ENCODE results near the gene EEFSEC.

Gene EEFSEC

GRCh38 chr3:128453501-128454309 lies 300.4 kb downstream of the EEFSEC start:
- Histone ChIP-seq H2AFZ (ENCODE audit: low read length) (no peak overlapping the region), H3K9me3 (replicated peaks; ENCODE audit: insufficient read depth, low read length) (no peaks in the 10 kb centered on the region), H3K4me3 (ENCODE audit: low read length) (no peak overlapping the region), H3K4me2 (ENCODE audit: low read depth, low read length) (no peak overlapping the region), H3K79me2 (ENCODE audit: low read length) (no peaks in the 10 kb centered on the region), H3K4me1 (ENCODE audit: low read length) (no peaks in the 10 kb centered on the region), H3F3A (ENCODE audit: insufficient read depth, low read length) (no peaks in the 10 kb centered on the region), H3K27ac (ENCODE audit: low read length) (no peak overlapping the region), H3K36me3 (replicated peaks; ENCODE audit: insufficient read depth, low read length) (no peaks in the 10 kb centered on the region), H3K9me2 (replicated peaks; ENCODE audit: insufficient read depth, low read length) (no peaks in the 10 kb centered on the region), H3K9ac (ENCODE audit: low read length) (no peak overlapping the region), H4K20me1 (ENCODE audit: insufficient read depth, low read length) (no peaks in the 10 kb centered on the region), H3K27me3 (replicated peaks; ENCODE audit: insufficient read depth, low read length) (peaks cover 88% of the 10 kb centered on the region)
- DNase-seq = no peak
- no peak for TF ChIP-seq CTCF (IDR thresholded peaks at IDR 0.05; ENCODE audit: low read length)
- no peak for TF ChIP-seq EZH2 (optimal IDR thresholded peaks at IDR 0.05; ENCODE audit: low read depth, low read length)
- TF ChIP-seq EZH2phosphoT487 (IDR thresholded peaks at IDR 0.05; ENCODE audit: low read length) = no peak

- Histone ChIP-seq H3F3A (ENCODE audit: insufficient read depth, low read length) (no peaks in the 10 kb centered on the region), H2AFZ (ENCODE audit: low read length) (no peak overlapping the region), H3K9me3 (replicated peaks; ENCODE audit: insufficient read depth, low read length) (no peaks in the 10 kb centered on the region), H3K9ac (ENCODE audit: low read length) (no peak overlapping the region), H3K27me3 (replicated peaks; ENCODE audit: insufficient read depth, low read length) (peaks cover 93% of the 10 kb centered on the region), H3K36me3 (replicated peaks; ENCODE audit: insufficient read depth, low read length) (no peaks in the 10 kb centered on the region), H4K20me1 (ENCODE audit: insufficient read depth, low read length) (no peaks in the 10 kb centered on the region), H3K79me2 (ENCODE audit: low read length) (no peaks in the 10 kb centered on the region), H3K27ac (ENCODE audit: low read length) (no peak overlapping the region), H3K4me3 (ENCODE audit: low read length) (no peak overlapping the region), H3K4me1 (ENCODE audit: low read length) (no peaks in the 10 kb centered on the region), H3K9me2 (replicated peaks; ENCODE audit: insufficient read depth, low read length) (no peaks in the 10 kb centered on the region), H3K4me2 (ENCODE audit: low read depth, low read length) (no peak overlapping the region)
- DNase-seq = no peak
- TF ChIP-seq CTCF (IDR thresholded peaks at IDR 0.05; ENCODE audit: low read length) = no peak
- no peak for TF ChIP-seq EZH2 (optimal IDR thresholded peaks at IDR 0.05; ENCODE audit: low read depth, low read length)
- no peak for TF ChIP-seq EZH2phosphoT487 (IDR thresholded peaks at IDR 0.05; ENCODE audit: low read length)
Measured at GRCh38 chr3:128454310-128454618, 301.0 kb downstream of the EEFSEC start.

DNA sequence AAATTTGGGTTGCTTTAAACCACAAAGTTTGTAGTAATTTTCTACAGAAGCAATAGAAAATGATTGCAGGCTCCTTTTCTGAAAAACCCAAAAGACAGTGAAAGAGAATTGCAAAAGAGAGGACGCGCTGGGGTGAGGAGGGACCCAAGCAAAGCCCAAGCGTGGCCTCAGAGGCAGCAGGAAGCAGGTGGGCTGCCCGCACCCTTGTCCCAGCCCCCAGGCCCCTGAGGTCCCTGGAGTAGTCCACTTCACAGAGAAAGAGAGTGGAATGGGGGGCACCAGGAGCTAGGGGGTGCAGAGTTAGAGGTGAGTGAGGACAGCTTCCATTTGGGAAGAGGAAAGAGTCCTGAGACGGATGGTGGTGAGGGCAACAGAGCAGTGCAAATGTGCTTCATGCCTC lies 301.8 kb downstream of the EEFSEC start:
- Histone ChIP-seq H3F3A (ENCODE audit: insufficient read depth, low read length) (no peaks in the 10 kb centered on the region), H3K9ac (ENCODE audit: low read length) (no peak overlapping the region), H3K4me1 (ENCODE audit: low read length) (no peaks in the 10 kb centered on the region), H3K27me3 (replicated peaks; ENCODE audit: insufficient read depth, low read length) (peaks cover 97% of the 10 kb centered on the region), H3K79me2 (ENCODE audit: low read length) (no peaks in the 10 kb centered on the region), H3K4me2 (ENCODE audit: low read depth, low read length) (no peak overlapping the region), H2AFZ (ENCODE audit: low read length) (no peak overlapping the region), H3K27ac (ENCODE audit: low read length) (no peak overlapping the region), H3K9me2 (replicated peaks; ENCODE audit: insufficient read depth, low read length) (no peaks in the 10 kb centered on the region), H3K9me3 (replicated peaks; ENCODE audit: insufficient read depth, low read length) (no peaks in the 10 kb centered on the region), H3K4me3 (ENCODE audit: low read length) (no peak overlapping the region), H4K20me1 (ENCODE audit: insufficient read depth, low read length) (no peaks in the 10 kb centered on the region), H3K36me3 (replicated peaks; ENCODE audit: insufficient read depth, low read length) (no peaks in the 10 kb centered on the region)
- TF ChIP-seq EZH2 (optimal IDR thresholded peaks at IDR 0.05; ENCODE audit: low read depth, low read length) (no peak), CTCF (IDR thresholded peaks at IDR 0.05; ENCODE audit: low read length) (no peak), EZH2phosphoT487 (IDR thresholded peaks at IDR 0.05; ENCODE audit: low read length) (no peak)
- no peak for DNase-seq

Measured in MM.1S (cell line).